H9 (cell line): Measurements from ENCODE around the gene MRTFB. TPM values are rescaled to one million over a fixed set of nuclear protein-coding genes. Genes with fewer than 3 reads are reported as not detected.

Experiments used
- DNase-seq: peaks from one replicate; pipeline ENCODE4 v3.0.0-alpha.2; 2017
- H2AFZ ChIP-seq: one replicate; pipeline ENCODE4 v1.6.1; 2013; ENCODE audit warnings: mild to moderate bottlenecking, low read length, control low read depth, moderate library complexity
- H2AK5ac ChIP-seq: 2 replicates; pipeline ENCODE4 v1.6.1; 2013; ENCODE audit warnings: low read length, control low read depth, mixed read lengths; ENCODE audit not compliant: insufficient read length
- H2BK120ac ChIP-seq: one replicate; pipeline ENCODE4 v1.6.1; 2013; ENCODE audit warnings: low read depth, mild to moderate bottlenecking, low read length, control low read depth, inconsistent platforms; ENCODE audit not compliant: poor library complexity, severe bottlenecking
- H2BK12ac ChIP-seq: 2 replicates; pipeline ENCODE4 v1.6.1; 2013; ENCODE audit warnings: low read length, control low read depth, mixed read lengths, low read depth; ENCODE audit not compliant: insufficient read length
- H2BK15ac ChIP-seq: 2 replicates; pipeline ENCODE4 v1.6.1; 2013; ENCODE audit warnings: low read depth, low read length, control low read depth
- H2BK20ac ChIP-seq: one replicate; pipeline ENCODE4 v1.6.1; 2013; ENCODE audit warnings: low read depth, mild to moderate bottlenecking, low read length, control low read depth, inconsistent platforms; ENCODE audit not compliant: poor library complexity, severe bottlenecking
- H2BK5ac ChIP-seq: 2 replicates; pipeline ENCODE4 v1.6.1; 2013; ENCODE audit warnings: low read length, control low read depth, mixed read lengths; ENCODE audit not compliant: insufficient read length
- H3K14ac ChIP-seq: 2 replicates; pipeline ENCODE4 v1.6.1; 2013; ENCODE audit warnings: low read length, control low read depth; ENCODE audit not compliant: insufficient read depth
- H3K18ac ChIP-seq: 2 replicates; pipeline ENCODE4 v1.6.1; 2013; ENCODE audit warnings: low read depth, mild to moderate bottlenecking, mixed read lengths, low read length, control low read depth; ENCODE audit not compliant: insufficient read length
- H3K23ac ChIP-seq: 2 replicates; pipeline ENCODE4 v1.6.1; 2013; ENCODE audit warnings: low read length, control low read depth, mixed read lengths, low read depth; ENCODE audit not compliant: insufficient read length
- H3K23me2 ChIP-seq: 2 replicates; pipeline ENCODE4 v1.6.1; 2013; ENCODE audit warnings: low read depth, mild to moderate bottlenecking, mixed read lengths, low read length, control low read depth; ENCODE audit not compliant: insufficient read length, poor library complexity, severe bottlenecking
- H3K27ac ChIP-seq: 2 replicates; pipeline ENCODE4 v1.5.1; 2013; ENCODE audit warnings: low read length, control low read depth, mixed read lengths, low read depth; ENCODE audit not compliant: insufficient read length
- H3K27me3 ChIP-seq: 2 replicates; pipeline ENCODE4 v1.6.1; 2013; ENCODE audit warnings: low read length, control low read depth, inconsistent platforms; ENCODE audit not compliant: insufficient read depth
- H3K4ac ChIP-seq: 2 replicates; pipeline ENCODE4 v1.6.1; 2013; ENCODE audit warnings: low read depth, mild to moderate bottlenecking, control low read depth, inconsistent platforms, low read length, moderate library complexity
- H3K4me1 ChIP-seq: 2 replicates; pipeline ENCODE4 v1.6.1; 2013; ENCODE audit warnings: low read length, control low read depth, inconsistent platforms; ENCODE audit not compliant: insufficient read depth
- H3K4me2 ChIP-seq: 2 replicates; pipeline ENCODE4 v1.6.1; 2013; ENCODE audit warnings: low read length, control low read depth, mixed read lengths; ENCODE audit not compliant: insufficient read length, insufficient read depth
- H3K56ac ChIP-seq: 2 replicates; pipeline ENCODE4 v1.6.1; 2013; ENCODE audit warnings: low read depth, mild to moderate bottlenecking, mixed read lengths, low read length, control low read depth; ENCODE audit not compliant: insufficient read length
- H3K79me1 ChIP-seq: 2 replicates; pipeline ENCODE4 v1.6.1; 2013; ENCODE audit warnings: low read depth, mild to moderate bottlenecking, moderate library complexity, low read length, control low read depth, inconsistent platforms; ENCODE audit not compliant: insufficient read depth, poor library complexity, severe bottlenecking
- H3K79me2 ChIP-seq: 2 replicates; pipeline ENCODE4 v1.6.1; 2013; ENCODE audit warnings: low read length, control low read depth, inconsistent platforms; ENCODE audit not compliant: insufficient read depth
- H3K9ac ChIP-seq: 2 replicates; pipeline ENCODE4 v1.6.1; 2013; ENCODE audit warnings: low read length, control low read depth, mixed read lengths; ENCODE audit not compliant: insufficient read length; ENCODE audit errors: extremely low read depth
- H3K9me3 ChIP-seq: one replicate; pipeline ENCODE4 v1.6.1; 2013; ENCODE audit warnings: low read depth, low read length, inconsistent platforms; ENCODE audit not compliant: control insufficient read depth
- H3T11ph ChIP-seq: one replicate; pipeline ENCODE4 v1.6.1; 2013; ENCODE audit warnings: mild to moderate bottlenecking, low read length, control low read depth, inconsistent platforms
- H4K20me1 ChIP-seq: one replicate; pipeline ENCODE4 v1.6.1; 2013; ENCODE audit not compliant: control insufficient read depth, insufficient read length, insufficient read depth
- H4K5ac ChIP-seq: 2 replicates; pipeline ENCODE4 v1.6.1; 2013; ENCODE audit warnings: low read depth, mild to moderate bottlenecking, mixed read lengths, low read length, control low read depth; ENCODE audit not compliant: insufficient read length
- H4K8ac ChIP-seq: replicated peaks from 2 replicates; pipeline ENCODE4 v1.6.1; 2013; ENCODE audit warnings: low read length, control low read depth, mixed read lengths, low read depth; ENCODE audit not compliant: insufficient read length
- H4K91ac ChIP-seq: 2 replicates; pipeline ENCODE4 v1.6.1; 2013; ENCODE audit warnings: low read depth, mild to moderate bottlenecking, moderate library complexity, mixed read lengths, low read length, control low read depth; ENCODE audit not compliant: insufficient read length
- H3K27ac Mint-ChIP-seq, 3 experiments: 2 replicates in 2 of 3; 3 replicates in 1 of 3; pipeline ENCODE4 v1.8.0; 2020 to 2021; ENCODE audit warnings: mixed read lengths in 3 of 3, mild to moderate bottlenecking in 1 of 3, moderate library complexity in 1 of 3
- H3K27me3 Mint-ChIP-seq: 2 replicates; pipeline ENCODE4 v1.8.0; 2021; ENCODE audit warnings: low read depth, mild to moderate bottlenecking, moderate library complexity, mixed read lengths
- H3K36me3 Mint-ChIP-seq, 3 experiments: 2 replicates in 2 of 3; 3 replicates in 1 of 3; pipeline ENCODE4 v1.8.0; 2020 to 2021; ENCODE audit warnings: low read depth in 3 of 3, mixed read lengths in 3 of 3; ENCODE audit not compliant: insufficient read depth in 1 of 3
- H3K4me1 Mint-ChIP-seq, 2 experiments: 2 replicates each; pipeline ENCODE4 v1.8.0; 2020; ENCODE audit warnings: mixed read lengths in 2 of 2
- H3K4me3 Mint-ChIP-seq, 2 experiments: 2 replicates in 1 of 2; 3 replicates in 1 of 2; pipeline ENCODE4 v1.8.0; 2020 to 2021; ENCODE audit warnings: mild to moderate bottlenecking in 2 of 2, mixed read lengths in 2 of 2, moderate library complexity in 1 of 2
- H3K9me3 Mint-ChIP-seq, 2 experiments: 2 replicates in 1 of 2; 3 replicates in 1 of 2; pipeline ENCODE4 v1.8.0; 2020; ENCODE audit warnings: mild to moderate bottlenecking in 2 of 2, mixed read lengths in 2 of 2, moderate library complexity in 1 of 2
- CTCF ChIP-seq: fragments of 200-600 bp; sonication (generic); conservative IDR thresholded peaks from 3 replicates; pipeline ENCODE4 v1.8.0; 2021; ENCODE audit warnings: antibody characterized with exemption, mild to moderate bottlenecking
- WGBS: extraction: QIAGEN DNeasy Blood & Tissue Kit; methylation state at CpG from one replicate; pipeline ENCODE4 v1.1.7; 2013; ENCODE audit warnings: missing lambda C conversion rate, low lambda C conversion rate, mixed read lengths; ENCODE audit not compliant: insufficient read length; ENCODE audit errors: extremely low coverage; 5-methylcytosine and 5-hydroxymethylcytosine counted together
- total RNA-seq: library from RNA; stranded (reverse); gene quantifications from 2 replicates; pipeline ENCODE4 v1.2.1, GENCODE V29; 2021

MRTFB gene
- total RNA-seq, 1 experiment from 2014 or later: 29.9 TPM

- Histone ChIP-seq H3K27me3 (no peaks in the 10 kb centered on the region), H3K56ac (no peak overlapping the region), H4K5ac (no peak overlapping the region), H3K18ac (no peak overlapping the region), H3K4ac (no peak overlapping the region), H3K27ac (no peak overlapping the region), H2BK20ac (no peak overlapping the region), H2BK12ac (no peak overlapping the region), H2BK15ac (no peak overlapping the region), H3K9ac (no peak overlapping the region), H3K4me1 (peaks cover 4% of the 10 kb centered on the region; the same call in 1 of the 2 replicates), H2BK120ac (no peak overlapping the region), H2AK5ac (no peak overlapping the region), H4K91ac (no peak overlapping the region), H3K79me1 (no peaks in the 10 kb centered on the region), H3K9me3 (no peaks in the 10 kb centered on the region), H3T11ph (no peak overlapping the region), H3K4me2 (peak overlapping the region; percentile 53), H4K20me1 (no peaks in the 10 kb centered on the region), H2AFZ (no peak overlapping the region), H3K23ac (no peak overlapping the region), H4K8ac (no peak overlapping the region), H3K79me2 (peaks cover 4% of the 10 kb centered on the region; the same call in 1 of the 2 replicates), H3K14ac (no peak overlapping the region), H3K23me2 (peaks cover 17% of the 10 kb centered on the region), H2BK5ac (no peak overlapping the region)
- Mint-ChIP-seq H3K27me3 (peaks cover 38% of the 10 kb centered on the region), H3K9me3 (no peaks in the 10 kb centered on the region; a peak in 1 of 5 replicates), H3K4me1 (peaks cover 27 to 30% of the 10 kb centered on the region in 2 experiments), H3K4me3 (peak overlapping the region; percentile 52 to 82), H3K36me3 (no peaks in the 10 kb centered on the region), H3K27ac (no peak overlapping the region; a peak in 1 of 7 replicates)
- peak; percentile 65 for DNase-seq
- WGBS: no CpG with 5 or more reads among the region's 12 CpGs
- TF ChIP-seq CTCF: peak; percentile 47; the same call in 2 of the 3 replicates
Observed at GRCh38 chr16:14300705-14301168, 229.6 kb downstream of the MRTFB start.
